Activated T-helper 2 cell treated with anti-CD3 and anti-CD28 coated beads, Interferon-gamma antibody, Interleukin-2, Interleukin-4, amounts not matched to agents 10 μg/mL and 5 μg/mL and 100 μg/mL, durations not matched to agents 14 hours and 24 hours and 36 hours (primary cell): ENCODE results near the gene EEF1AKMT3. TPM values are rescaled to one million over a fixed set of nuclear protein-coding genes. Genes with fewer than 3 reads are reported as not detected.

Experiments used
- DNase-seq: peaks from one replicate; pipeline ENCODE4 v3.0.0; 2021; ENCODE audit warnings: low spot score
- H3K27ac Mint-ChIP-seq: one replicate; pipeline ENCODE4 v1.8.0; 2021; ENCODE audit warnings: mixed read lengths
- H3K27me3 Mint-ChIP-seq: one replicate; pipeline ENCODE4 v1.8.0; 2021; ENCODE audit warnings: low read depth, mixed read lengths
- H3K36me3 Mint-ChIP-seq: one replicate; pipeline ENCODE4 v1.8.0; 2021; ENCODE audit warnings: low read depth, mixed read lengths
- H3K4me1 Mint-ChIP-seq: one replicate; pipeline ENCODE4 v1.8.0; 2021; ENCODE audit warnings: low read depth, mixed read lengths
- H3K4me3 Mint-ChIP-seq: one replicate; pipeline ENCODE4 v1.8.0; 2021; ENCODE audit warnings: low read depth, mild to moderate bottlenecking, moderate library complexity, mixed read lengths
- H3K9me3 Mint-ChIP-seq: one replicate; pipeline ENCODE4 v1.8.0; 2021; ENCODE audit warnings: mixed read lengths
- intact Hi-C: fragments of 100-400 bp; cut with micrococcal nuclease; formaldehyde crosslinking; loops from one replicate; pipeline ENCODE4 v1.15.1; 2023
- total RNA-seq: library from RNA; stranded (reverse); gene quantifications from 2 replicates; pipeline ENCODE4 v1.2.3, GENCODE V29; 2022

EEF1AKMT3 gene
- total RNA-seq, 1 donor from 2014 or later, result 5.1 TPM

DNA sequence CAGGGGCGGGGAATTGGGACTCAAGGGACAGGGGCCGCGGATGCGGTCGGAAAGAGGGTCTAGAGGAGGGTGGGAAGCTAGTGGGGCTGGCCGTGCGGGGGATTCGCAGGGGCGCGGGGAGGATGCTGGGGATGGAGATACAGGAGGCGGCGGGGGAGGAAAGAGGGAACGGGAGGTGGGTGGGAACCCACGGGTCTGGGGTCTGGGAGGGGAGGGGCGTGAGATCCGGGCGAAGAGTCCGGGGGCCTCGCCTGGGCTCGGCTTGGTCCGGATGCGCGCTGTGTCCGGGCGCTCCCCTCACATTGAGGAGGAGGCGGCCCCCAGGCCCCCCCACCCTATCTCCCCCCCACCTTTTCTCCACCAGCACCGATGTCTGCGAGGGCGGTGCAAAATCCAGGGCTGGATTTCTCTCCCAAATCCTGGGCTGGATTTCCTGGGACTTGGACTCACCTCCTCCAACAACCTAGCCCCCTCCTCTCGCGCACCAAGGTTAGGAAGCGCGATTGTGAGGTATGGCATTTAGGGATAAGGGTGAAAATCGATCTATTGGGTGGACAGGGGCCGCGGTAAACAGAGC is 33.7 kb upstream of the EEF1AKMT3 start, which contains the start of gene AGAP2:
AGAP2 (minus strand) TSS at position 82 of the 577 bp plus-strand sequence. CDS start 496 bp downstream, outside the sequence.
- Mint-ChIP-seq H3K27ac (peak within 1 kb of the TSS; percentile 75), H3K36me3 (peaks cover 31% of the 10 kb centered on the region), H3K4me1 (peaks cover 28% of the 10 kb centered on the region), H3K4me3 (peak within 1 kb of the TSS; percentile 51), H3K9me3 (no peaks in the 10 kb centered on the region), H3K27me3 (no peaks in the 10 kb centered on the region)
- no peak for DNase-seq
- intact Hi-C loops, result no loop called here

- H3K27ac Mint-ChIP-seq, result peak overlapping the region; percentile 75
- DNase-seq, result no peak
- intact Hi-C loops, result no loop called here
- H3K4me3 Mint-ChIP-seq, result peak overlapping the region; percentile 51
- H3K9me3 Mint-ChIP-seq, result no peaks in the 10 kb centered on the region
- H3K27me3 Mint-ChIP-seq, result no peaks in the 10 kb centered on the region
- H3K36me3 Mint-ChIP-seq, result peaks cover 29% of the 10 kb centered on the region
- H3K4me1 Mint-ChIP-seq, result peaks cover 35% of the 10 kb centered on the region
Measured at GRCh38 chr12:57739387-57739786, 33.0 kb upstream of the EEF1AKMT3 start.

DNA sequence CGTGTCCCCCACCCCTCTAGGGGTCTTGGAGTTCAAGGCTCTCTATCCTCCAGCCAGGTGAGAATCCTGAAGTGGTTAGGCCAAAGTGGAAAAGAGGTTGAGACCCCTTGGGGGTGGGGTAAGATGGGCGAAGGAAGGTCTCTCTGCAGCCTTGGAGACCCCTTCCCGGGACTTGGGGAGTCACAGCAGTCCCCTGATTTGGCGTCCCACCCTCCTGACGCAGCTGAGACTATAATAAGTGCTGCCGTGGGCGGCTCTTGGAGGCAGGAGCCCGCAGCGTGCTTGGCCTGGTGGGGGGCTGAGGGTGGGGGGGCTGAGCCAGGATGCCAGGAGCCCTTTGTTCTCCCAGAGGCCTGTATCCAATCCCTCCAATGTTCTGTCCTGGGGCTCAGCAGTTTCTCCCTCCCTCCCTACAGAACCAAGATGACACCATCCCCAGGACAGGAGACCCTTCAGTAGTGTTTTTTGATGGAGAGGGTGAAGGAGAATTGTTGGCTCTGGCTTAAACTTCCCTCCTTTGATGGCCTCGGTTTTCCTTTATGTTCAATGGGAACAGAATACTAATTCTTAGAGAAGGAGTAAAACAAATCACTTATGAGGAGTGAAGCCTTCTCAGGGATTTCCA is 32.4 kb upstream of the EEF1AKMT3 start:
- no peak overlapping the region for H3K27ac Mint-ChIP-seq
- peaks cover 36% of the 10 kb centered on the region for H3K4me1 Mint-ChIP-seq
- H3K9me3 Mint-ChIP-seq, result no peaks in the 10 kb centered on the region
- no peaks in the 10 kb centered on the region for H3K27me3 Mint-ChIP-seq
- peaks cover 22% of the 10 kb centered on the region for H3K36me3 Mint-ChIP-seq
- peak overlapping the region; percentile 51 for H3K4me3 Mint-ChIP-seq
- DNase-seq, result no peak
- intact Hi-C loops, result loop anchor here (5.0 kb wide), 2 partner anchors 108 to 253 kb away; partner anchors contain the start of genes B4GALNT1 and MARS1

DNA sequence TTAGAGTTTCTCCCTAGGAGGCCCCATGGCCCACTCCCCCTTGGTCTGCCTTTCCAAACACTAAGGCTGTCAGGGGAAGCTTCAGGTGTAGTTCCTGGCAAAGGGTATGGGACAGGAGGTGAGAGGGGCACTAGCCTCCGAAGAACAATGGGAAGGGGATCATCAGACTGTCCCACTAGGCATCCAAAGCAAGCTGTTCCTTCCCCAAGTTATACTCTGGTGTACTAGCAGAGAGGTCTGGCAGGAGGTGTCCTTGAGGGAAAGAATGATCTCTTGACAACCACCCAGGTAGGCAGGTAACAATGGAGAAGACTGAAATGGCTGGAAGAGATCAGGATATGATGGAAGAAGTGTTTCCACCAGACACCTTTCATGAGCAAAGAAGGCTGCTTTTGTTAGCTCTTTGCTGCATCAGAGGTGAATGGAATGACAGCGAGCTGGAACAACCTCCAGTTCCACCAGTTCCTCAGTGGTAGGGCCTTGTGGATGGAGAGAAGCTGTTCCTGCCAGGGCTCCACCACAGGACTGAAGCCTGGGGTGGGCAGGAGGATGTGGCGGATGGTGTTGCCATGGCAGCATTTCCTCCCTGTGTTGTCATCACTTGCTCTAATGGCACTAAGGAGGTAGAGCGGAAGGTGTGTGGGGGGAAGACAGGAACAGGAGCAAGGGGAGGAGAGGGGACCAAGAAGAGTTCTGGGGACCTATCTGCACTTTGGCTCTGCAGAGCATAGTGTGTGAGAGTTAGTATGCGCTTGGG is 31.6 kb upstream of the EEF1AKMT3 start:
- intact Hi-C loops, result loop anchor here (5.0 kb wide), 2 partner anchors 109 to 254 kb away; partner anchors contain the start of genes B4GALNT1 and MARS1
- peaks cover 21% of the 10 kb centered on the region for H3K36me3 Mint-ChIP-seq
- H3K4me3 Mint-ChIP-seq, result peak overlapping the region; percentile 83
- H3K27me3 Mint-ChIP-seq, result no peaks in the 10 kb centered on the region
- H3K9me3 Mint-ChIP-seq, result no peaks in the 10 kb centered on the region
- peak; percentile 84 for DNase-seq
- peak overlapping the region; percentile 78 for H3K27ac Mint-ChIP-seq
- peaks cover 40% of the 10 kb centered on the region for H3K4me1 Mint-ChIP-seq

- Mint-ChIP-seq H3K4me3 (peak overlapping the region; percentile 83), H3K27ac (peak overlapping the region; percentile 78), H3K27me3 (no peaks in the 10 kb centered on the region), H3K36me3 (peaks cover 24% of the 10 kb centered on the region), H3K4me1 (peaks cover 45% of the 10 kb centered on the region), H3K9me3 (no peaks in the 10 kb centered on the region)
- DNase-seq, result no peak
- intact Hi-C loops, result loop anchor here (5.0 kb wide), 2 partner anchors 109 to 254 kb away; partner anchors contain the start of genes B4GALNT1 and MARS1
Measured at GRCh38 chr12:57741413-57741789, 31.0 kb upstream of the EEF1AKMT3 start.

- H3K36me3 Mint-ChIP-seq, result peaks cover 24% of the 10 kb centered on the region
- no peaks in the 10 kb centered on the region for H3K9me3 Mint-ChIP-seq
- peaks cover 44% of the 10 kb centered on the region for H3K4me1 Mint-ChIP-seq
- H3K4me3 Mint-ChIP-seq, result peak overlapping the region; percentile 83
- peak overlapping the region; percentile 78 for H3K27ac Mint-ChIP-seq
- DNase-seq, result peak; percentile 75
- H3K27me3 Mint-ChIP-seq, result no peaks in the 10 kb centered on the region
- intact Hi-C loops, result loop anchor here (2.0 to 5.0 kb wide), 3 partner anchors 110 to 255 kb away; partner anchors contain the start of genes B4GALNT1 and MARS1
Measured at GRCh38 chr12:57741844-57742738, 30.3 kb upstream of the EEF1AKMT3 start.

GRCh38 chr12:57743769-57744168 is 28.6 kb upstream of the EEF1AKMT3 start:
- peak overlapping the region; percentile 89 for H3K4me3 Mint-ChIP-seq
- H3K36me3 Mint-ChIP-seq, result peaks cover 38% of the 10 kb centered on the region
- intact Hi-C loops, result loop anchor here (1.0 to 5.0 kb wide), 5 partner anchors 9 to 256 kb away; partner anchors contain the start of genes B4GALNT1, CDK4, MARS1 and OS9
- H3K9me3 Mint-ChIP-seq, result no peaks in the 10 kb centered on the region
- DNase-seq, result no peak
- peaks cover 44% of the 10 kb centered on the region for H3K4me1 Mint-ChIP-seq
- H3K27ac Mint-ChIP-seq, result peak overlapping the region; percentile 93
- H3K27me3 Mint-ChIP-seq, result no peaks in the 10 kb centered on the region

- peaks cover 38% of the 10 kb centered on the region for H3K36me3 Mint-ChIP-seq
- peak; percentile 71 for DNase-seq
- H3K9me3 Mint-ChIP-seq, result no peaks in the 10 kb centered on the region
- H3K4me3 Mint-ChIP-seq, result peak overlapping the region; percentile 89
- no peaks in the 10 kb centered on the region for H3K27me3 Mint-ChIP-seq
- H3K27ac Mint-ChIP-seq, result peak overlapping the region; percentile 93
- intact Hi-C loops, result loop anchor here (1.0 to 5.0 kb wide), 4 partner anchors 8 to 257 kb away; partner anchors contain the start of genes B4GALNT1, CDK4, MARS1 and OS9
- peaks cover 42% of the 10 kb centered on the region for H3K4me1 Mint-ChIP-seq
Measured at GRCh38 chr12:57744194-57744776, 28.1 kb upstream of the EEF1AKMT3 start.

DNA sequence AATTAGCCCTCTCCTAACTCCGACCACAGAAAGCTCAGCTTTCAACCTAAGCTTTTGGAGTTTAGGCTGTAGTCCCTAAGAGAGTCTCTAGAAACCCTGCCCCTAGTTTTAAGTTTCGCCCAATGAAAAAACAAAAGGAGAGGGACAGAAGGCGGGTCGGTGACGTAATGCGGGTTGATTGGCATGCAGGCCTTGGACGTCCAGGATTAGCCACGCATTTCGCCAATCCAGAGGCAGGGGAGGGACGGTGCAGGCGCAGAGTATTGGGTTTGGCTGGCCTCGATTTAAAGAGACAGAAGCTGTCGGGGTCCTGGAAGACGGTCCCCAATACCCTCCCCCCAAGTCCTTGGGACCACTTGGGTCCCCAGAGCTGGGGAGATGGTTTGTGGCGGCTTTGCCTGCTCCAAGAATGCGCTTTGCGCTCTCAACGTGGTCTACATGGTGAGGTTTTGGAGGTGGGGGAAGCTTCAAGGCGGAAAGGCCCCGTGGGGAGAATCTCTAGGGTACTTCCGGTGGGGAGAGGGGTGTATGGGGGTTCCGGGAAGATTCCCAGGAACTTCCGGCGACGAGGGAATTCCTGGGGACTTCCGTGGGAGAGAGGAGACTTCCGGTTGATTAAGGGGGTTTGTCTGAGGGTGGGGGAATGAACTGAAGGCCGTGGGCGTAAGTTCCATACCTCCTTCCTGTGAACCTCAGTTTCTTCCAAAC is 27.5 kb upstream of the EEF1AKMT3 start, which contains the start of gene TSPAN31:
TSPAN31 (plus strand) TSS at position 263 of the 708 bp plus-strand sequence; CDS start at position 379, 116 bp downstream.
- Mint-ChIP-seq H3K36me3 (peaks cover 42% of the 10 kb centered on the region), H3K4me3 (peak within 1 kb of the TSS; percentile 89), H3K4me1 (peaks cover 38% of the 10 kb centered on the region), H3K9me3 (no peaks in the 10 kb centered on the region), H3K27ac (peak within 1 kb of the TSS; percentile 93), H3K27me3 (no peaks in the 10 kb centered on the region)
- intact Hi-C loops, result loop anchor here (1.0 to 5.0 kb wide), 4 partner anchors 7 to 258 kb away; partner anchors contain the start of genes B4GALNT1, CDK4, MARS1 and OS9
- peak; percentile 91 for DNase-seq

DNA sequence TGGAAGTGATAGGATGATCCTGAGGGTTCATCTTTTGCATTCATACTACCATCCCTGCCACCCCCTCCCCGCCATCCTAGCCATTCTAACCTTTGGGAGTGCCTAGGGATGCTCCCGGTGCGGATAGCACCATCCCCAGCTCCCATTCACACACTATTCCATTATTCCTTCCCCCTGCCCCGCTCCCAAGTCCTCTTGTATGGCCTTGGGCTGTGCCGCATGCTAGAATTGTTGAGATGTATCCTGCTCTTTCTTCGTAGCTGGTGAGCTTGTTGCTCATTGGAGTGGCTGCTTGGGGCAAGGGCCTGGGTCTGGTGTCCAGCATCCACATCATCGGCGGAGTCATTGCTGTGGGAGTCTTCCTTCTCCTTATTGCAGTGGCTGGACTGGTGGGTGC is 26.9 kb upstream of the EEF1AKMT3 start:
- peaks cover 46% of the 10 kb centered on the region for H3K36me3 Mint-ChIP-seq
- intact Hi-C loops, result loop anchor here (2.0 kb wide), 1 partner anchor 51 kb away; the partner anchor contains the start of gene OS9
- no peaks in the 10 kb centered on the region for H3K9me3 Mint-ChIP-seq
- H3K27me3 Mint-ChIP-seq, result no peaks in the 10 kb centered on the region
- H3K4me1 Mint-ChIP-seq, result peaks cover 38% of the 10 kb centered on the region
- DNase-seq, result no peak
- H3K27ac Mint-ChIP-seq, result peak overlapping the region; percentile 93
- peak overlapping the region; percentile 89 for H3K4me3 Mint-ChIP-seq

GRCh38 chr12:57746025-57746424 is 26.4 kb upstream of the EEF1AKMT3 start:
- Mint-ChIP-seq H3K9me3 (no peaks in the 10 kb centered on the region), H3K27ac (peak overlapping the region; percentile 93), H3K4me1 (peaks cover 38% of the 10 kb centered on the region), H3K27me3 (no peaks in the 10 kb centered on the region), H3K36me3 (peaks cover 52% of the 10 kb centered on the region), H3K4me3 (peak overlapping the region; percentile 89)
- DNase-seq, result no peak
- intact Hi-C loops, result no loop called here
